Measurements from ENCODE around the gene SIRT3. TPM values are rescaled to one million over a fixed set of nuclear protein-coding genes. Genes with fewer than 3 reads are reported as not detected.
"Not testable (repeated sequence)": the region's sequence is repeated elsewhere in the genome, so short reads cannot be mapped to it uniquely, and the experiment has no call there.

The SIRT3 gene
- total RNA-seq, 1 experiment from 2014 or later = 7.0 TPM

DNA sequence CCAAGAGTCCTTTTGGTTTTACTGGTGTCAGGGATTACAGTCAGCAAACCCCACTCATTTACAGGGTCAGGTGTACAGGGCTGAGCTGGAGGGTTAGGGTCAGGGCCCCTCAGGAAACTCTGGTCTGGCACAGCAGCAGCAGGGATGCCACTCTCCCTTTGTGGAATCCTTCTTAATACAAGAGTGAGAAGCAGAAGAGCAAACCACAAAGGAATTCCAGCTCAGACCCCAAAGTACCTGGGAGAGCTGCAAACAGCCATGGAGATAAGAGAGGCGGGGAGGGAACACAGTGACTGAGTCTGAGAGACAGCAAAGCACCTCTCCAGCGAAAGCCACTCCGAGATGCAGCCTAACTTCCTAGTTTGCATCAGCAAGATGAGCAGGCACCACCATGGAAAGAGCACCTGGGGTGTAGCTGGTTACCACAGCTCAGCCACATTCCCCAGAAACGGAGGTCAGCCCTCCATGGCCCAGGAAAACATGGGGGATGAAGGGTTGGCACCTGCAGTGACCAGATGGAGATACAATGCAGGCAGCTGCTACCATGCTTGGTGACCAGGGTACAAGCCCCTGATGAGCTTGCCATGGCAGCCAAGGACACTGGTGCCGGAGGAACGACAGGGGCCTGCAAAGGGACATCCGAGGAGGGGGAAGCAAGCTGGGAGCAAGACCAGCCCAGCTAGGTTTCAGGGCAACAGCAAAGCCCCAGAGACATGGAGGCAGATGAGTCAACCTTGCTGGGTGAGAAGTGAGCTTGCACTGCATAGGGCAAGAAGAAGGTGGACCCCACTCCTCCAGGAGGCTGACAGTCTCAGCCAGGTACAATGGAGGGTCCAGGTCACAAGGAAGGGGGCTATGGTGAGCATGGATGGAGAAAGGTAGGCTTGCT, 32.8 kb downstream of the SIRT3 start:
- DNase-seq (ENCODE audit: low read depth) = no peak

DNA sequence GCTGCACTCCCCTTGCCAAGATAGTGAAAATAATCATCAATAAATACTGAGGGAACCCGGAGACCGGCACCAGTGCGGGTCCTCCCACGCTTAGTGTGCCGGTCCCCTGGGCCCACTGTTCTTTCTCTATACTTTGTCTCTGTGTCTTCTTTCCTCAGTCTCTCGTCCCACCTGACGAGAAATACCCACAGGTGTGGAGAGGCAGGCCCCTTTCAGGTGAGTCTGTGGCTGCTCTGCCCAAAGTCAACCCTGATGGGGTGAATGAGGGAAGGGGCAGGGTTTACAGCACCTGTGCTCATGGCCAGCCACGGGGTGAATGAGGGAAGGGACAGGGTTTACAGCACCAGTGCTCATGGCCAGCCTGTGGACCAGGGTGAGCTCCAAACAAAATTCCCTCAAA, 33.7 kb downstream of the SIRT3 start:
- no peak for DNase-seq (ENCODE audit: low read depth)

DNA sequence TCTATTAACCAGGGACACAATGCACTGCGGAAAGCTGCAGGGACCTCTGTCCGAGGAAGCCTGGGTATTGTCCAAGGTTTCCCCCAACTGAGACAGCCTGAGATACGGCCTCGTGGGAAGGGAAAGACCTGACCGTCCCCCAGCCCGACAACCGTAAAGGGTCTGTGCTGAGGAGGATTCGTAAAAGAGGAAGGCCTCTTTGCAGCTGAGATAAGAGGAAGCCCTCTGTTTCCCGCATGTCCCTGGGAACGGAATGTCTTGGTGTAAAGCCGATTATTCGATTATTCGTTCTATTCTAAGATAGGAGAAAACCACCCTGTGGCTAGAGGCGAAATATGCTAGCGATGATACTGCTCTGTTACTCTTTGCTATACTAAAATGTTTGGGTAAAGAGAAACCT, 34.2 kb downstream of the SIRT3 start:
- DNase-seq (ENCODE audit: low read depth) = no peak

DNA sequence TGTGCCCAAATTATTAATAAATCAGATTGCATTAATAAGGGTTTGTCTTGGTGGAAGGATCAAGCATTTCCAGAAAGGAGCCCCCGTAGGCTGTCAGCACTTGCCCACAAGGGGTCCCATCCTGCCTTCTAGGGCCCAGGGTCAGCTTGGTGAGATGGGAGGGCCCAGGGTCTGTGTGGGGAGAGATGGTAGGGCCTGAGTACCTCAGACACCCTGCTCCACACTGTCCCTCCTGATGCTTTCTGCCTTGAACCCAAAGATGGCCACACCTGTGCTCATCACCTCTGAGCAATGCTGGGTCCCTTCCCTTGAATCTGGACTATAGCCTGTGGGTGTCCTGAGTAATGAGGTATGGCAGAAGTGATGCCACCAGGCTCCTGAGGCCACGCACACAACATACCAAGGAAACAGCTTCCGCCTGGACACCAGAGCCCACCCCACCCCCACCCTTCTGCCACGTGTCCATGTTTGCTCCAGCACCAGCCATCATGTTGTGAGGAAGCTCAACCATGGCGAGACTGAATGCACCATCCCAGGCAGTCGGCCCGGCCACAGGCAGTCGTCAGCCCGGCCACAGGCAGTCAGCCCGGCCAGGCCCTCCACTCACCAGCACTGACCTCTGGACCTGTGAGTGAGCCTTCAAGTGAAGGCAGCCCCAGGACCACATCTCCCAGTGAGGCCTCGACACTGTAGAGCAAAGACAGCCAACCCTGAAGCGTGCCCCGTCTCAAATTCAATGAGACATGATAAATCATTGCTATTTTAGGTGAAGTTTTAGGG, 35.7 kb downstream of the SIRT3 start:
- DNase-seq (ENCODE audit: low read depth) = no peak

DNA sequence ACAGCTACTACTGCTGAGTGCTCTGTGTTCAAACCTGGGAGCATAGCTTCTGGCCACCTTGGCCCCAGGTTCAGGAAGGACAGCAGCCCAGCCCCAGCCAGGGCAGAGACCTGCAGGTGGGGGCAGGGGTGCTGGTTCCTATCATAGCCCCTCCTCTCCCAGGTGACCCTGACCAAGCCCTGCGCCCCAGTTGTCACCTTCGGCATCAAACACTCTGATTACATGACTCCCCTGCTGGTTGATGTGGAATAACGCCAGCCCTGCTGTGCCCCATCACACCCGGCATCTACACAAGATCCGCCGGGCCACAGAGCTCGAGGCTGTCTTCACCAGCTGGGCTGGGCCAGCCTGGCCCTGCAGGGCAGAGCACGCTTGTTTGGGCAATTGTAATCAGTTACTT, 36.4 kb downstream of the SIRT3 start:
- no peak for DNase-seq (ENCODE audit: low read depth)

DNA sequence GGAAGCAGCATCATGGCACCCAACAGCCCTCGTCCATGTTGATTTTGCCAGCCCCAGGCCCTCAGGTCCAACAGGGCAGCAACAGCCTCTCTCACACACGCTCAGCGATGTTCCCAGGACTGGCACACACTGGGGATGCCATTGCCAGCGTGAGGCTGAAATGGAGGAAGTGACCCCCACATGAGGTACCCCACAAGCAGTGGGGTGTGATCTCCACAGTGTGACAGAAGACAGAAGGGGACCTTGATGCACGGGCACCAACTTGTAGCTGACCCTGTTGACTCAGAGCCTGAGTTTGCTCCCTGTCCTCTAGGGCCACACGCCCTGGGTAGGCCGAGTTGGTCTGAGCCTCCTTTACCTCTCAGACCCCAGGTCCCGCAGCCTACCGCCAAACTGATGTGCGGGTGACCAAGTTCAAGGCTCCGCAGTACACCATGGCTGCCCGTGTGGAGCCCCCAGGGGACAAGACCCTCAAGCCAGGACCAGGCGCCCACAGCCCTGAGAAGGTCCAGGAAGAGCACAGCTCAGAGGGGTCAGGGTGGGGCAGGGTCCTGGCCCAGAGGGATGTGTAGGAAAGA, 37.0 kb downstream of the SIRT3 start:
- DNase-seq (ENCODE audit: low read depth) = no peak

DNA sequence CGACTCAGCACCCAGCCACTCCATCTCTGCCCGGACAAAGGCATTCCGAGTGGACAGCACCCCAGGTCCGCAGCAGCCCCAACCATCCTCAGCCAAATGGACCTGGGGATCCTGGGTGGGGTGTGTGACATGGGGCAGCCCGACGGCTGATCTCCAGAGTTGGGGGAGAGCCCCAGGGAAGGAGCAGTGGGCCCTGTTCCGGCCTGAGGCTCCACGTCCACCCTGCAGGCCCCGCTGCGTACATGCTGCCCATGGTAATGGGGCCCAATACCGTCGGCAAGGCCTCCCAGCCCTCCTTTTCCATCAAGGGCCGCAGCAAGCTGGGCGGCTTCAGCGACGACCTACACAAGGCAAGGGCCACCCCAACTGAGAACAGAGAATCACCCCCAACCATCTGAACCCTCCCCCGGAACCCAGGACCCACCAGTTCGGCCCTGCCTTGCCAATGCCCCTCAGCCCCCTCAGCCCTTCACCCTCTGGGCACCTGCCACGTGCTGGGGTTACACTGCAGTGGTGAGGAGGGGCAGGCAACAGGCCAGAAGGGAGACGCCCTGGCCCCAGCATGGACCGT, 37.8 kb downstream of the SIRT3 start:
- DNase-seq (ENCODE audit: low read depth) = no peak

DNA sequence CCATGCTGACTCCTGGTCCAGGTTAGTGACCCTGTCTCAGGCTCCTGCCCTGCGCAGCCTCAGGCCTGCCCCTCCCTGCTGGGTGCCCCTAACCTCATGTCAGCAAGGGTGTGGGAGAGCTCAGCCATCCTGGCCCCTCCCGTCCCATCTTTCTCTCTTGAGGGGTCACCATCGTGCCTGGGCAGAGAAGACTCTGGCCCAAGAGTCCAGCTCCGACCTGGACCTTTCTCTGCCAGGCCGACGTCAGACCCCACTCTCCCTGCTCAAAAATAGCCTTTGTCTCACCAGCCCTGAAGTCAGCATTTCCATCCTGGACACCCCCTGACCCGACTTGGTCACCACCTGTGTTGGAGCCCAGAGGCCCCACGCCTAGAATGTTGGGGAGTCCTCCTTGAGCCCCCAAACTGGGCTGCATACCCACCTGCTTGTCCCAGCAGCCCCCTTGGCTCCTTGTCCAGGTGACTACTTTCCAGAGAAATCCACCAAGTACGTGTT, 38.4 kb downstream of the SIRT3 start:
- DNase-seq (ENCODE audit: low read depth) = no peak

DNA sequence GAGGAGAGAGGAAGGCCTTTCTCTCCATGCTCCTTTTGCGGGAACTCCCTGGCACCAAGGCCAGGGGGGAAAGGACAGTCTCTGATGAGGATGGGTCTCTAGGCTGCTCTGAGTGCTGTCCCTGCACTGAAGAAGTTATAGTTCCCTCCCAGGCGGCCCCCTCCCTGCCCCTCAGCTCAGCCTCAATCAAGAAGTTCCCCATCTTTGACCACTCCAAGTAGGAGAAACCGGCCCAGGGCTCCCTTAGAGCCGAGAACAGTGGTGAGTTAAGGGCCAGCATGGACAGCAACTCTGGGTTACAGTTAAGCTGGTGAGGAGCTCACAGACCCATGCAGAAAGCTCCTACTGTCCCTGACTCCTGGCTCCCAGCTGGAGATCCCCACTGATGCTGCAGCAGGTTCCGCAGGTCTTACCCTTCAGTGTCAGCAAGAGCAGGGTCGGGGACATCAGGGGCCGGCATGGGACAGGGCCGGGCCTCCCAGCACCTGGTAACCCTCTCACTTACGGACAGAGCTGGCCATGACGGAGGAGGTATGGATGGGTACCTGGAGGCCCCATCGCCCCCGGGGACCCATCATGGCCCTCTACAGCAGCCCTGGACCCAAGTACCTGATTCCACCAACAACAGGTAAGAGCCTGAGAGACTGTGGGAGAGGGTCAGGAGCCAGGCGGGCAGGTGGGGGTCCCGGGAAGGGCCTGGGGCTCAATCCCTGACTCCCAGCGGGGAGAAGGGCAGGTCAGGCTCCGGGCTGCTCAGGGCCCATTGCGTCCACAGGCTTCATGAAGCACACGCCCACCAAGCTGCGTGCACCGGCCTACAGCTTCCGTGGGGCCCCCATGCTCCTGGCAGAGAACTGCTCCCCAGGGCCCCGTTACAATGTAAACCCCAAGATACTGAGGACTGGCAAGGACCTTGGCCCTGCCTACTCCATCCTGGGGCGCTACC, 39.1 kb downstream of the SIRT3 start:
- no peak for DNase-seq (ENCODE audit: low read depth)

DNA sequence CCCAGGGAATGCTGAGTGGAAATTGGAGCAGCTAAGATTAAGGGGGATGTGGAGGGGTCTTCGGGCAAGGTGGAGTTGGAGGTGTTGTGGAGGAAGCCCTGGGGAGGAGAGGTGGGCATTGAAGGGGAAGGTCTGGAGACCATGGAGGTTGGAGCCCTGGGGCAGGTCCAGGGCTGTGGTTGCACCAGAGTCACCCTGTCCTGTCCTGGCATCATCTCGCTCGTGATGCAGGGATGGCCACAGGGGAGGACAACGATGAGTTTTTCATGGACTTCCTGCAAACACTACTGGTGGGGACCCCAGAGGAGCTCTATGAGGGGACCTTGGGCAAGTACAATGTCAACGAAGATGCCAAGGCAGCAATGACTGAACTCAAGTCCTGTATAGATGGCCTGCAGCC, 42.7 kb downstream of the SIRT3 start:
- not testable (repeated sequence) for DNase-seq (ENCODE audit: low read depth)

DNA sequence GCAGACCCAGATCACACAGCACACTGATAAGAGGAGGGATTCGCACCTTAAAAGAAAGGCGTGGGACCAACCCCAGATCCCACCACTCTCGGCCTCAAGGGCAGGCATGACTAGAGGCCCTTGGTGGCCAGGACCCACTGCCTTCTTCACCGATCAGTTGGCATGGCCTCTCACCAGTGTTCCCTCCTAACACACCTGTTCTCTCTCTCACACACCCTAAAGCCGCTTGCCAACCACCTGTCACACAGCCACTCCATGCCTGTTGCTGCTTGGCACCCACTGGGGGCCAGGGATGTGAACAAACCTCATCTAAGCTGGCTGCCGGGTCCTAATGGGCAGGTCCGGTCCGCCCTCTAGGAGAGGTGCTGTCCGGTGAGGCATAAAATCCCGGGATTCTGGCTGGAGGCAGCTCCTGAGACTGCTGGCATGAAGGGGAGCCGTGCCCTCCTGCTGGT, 43.4 kb downstream of the SIRT3 start, which contains the start of gene SCGB1C1:
TSS of gene SCGB1C1 (plus strand) at position 405 of the 455 bp plus-strand sequence. CDS start at position 427, 22 bp downstream.
- DNase-seq (ENCODE audit: low read depth) = not testable (repeated sequence)

DNA sequence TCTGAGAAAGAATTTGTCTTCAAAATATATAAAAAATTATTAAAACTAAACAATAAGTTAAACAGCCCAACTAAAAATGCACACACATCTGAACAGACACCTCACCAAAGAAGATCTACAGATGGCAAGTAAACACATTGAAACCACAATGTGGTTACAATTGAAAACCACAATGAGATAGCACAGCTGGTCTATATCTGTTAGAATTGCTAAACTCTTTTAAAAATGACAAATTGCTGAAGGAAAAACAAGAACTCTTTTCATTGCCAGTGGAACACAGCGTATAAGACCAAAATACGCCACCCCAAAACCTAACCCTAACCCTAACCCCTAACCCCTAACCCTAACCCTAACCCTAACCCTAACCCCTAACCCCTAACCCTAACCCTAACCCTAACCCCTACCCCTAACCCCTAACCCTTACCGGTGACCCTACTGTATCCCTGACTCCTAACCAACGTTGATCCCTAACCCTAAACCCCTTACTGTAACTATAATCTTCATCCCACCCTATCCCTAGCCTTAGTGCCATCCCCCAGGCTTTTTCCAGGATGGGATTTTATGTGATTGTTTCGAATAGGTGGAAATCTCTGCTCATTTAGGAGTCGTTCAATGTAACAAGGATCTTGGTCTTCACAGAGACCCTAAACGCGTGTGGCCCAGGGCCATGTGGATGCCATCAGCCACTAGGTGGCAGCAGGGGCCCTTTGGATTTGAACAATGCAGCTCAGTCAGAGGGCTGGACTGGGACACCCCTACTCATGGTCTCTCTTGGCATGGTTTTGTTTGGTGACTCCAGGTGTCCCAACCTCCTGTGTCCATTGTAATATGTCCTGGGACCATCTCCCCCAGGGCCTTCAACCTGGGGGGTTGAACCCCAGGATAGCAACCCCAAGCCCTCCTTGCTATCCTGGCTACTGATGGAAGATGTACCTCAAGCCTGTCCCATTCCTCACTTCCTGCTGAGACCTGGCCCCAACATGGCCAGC, 44.4 kb downstream of the SIRT3 start:
- DNase-seq (ENCODE audit: low read depth) = not testable (repeated sequence)

DNA sequence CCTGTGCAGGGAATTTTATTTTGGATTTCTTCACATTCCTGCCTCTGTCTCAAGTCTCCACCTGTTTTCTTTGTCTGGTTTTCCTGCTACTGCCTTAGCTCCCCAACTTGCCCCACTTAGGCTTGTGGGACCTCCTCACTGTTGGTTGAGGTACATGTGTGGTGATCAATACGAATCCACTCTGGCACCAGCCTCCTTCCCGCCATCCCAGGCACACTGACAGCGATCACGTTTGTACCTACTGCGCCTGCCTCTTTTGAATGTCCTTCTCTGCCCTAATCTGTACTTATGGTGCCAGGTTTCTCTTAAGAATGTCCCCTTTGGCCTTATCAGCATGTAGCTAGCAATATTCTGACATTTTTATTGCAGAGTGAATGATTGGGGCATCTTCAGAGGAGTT, 45.6 kb downstream of the SIRT3 start:
- DNase-seq (ENCODE audit: low read depth) = not testable (repeated sequence)

DNA sequence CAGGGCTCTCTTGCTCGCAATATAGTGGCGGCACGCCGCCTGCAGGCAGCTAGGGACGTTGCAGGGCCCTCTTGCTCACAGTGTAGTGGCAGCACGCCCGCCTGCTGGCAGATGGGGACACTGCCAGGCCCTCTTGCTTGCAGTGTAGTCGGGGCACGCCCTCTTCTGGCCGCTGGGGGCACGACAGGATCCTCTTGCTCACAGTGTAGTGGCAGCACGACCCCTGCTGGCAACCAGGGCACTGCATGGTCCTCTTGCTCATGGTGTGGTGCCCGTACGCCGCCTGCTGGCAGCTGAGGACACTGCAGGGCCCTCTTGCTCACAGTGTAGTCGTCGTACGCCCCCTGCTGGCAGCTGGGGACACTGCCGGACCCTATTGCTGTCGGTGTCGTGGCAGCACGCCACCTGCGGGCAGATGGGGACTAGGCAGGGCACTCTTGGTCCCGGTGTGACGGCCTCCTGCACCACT, 46.3 kb downstream of the SIRT3 start:
- DNase-seq (ENCODE audit: low read depth) = not testable (repeated sequence)

DNA sequence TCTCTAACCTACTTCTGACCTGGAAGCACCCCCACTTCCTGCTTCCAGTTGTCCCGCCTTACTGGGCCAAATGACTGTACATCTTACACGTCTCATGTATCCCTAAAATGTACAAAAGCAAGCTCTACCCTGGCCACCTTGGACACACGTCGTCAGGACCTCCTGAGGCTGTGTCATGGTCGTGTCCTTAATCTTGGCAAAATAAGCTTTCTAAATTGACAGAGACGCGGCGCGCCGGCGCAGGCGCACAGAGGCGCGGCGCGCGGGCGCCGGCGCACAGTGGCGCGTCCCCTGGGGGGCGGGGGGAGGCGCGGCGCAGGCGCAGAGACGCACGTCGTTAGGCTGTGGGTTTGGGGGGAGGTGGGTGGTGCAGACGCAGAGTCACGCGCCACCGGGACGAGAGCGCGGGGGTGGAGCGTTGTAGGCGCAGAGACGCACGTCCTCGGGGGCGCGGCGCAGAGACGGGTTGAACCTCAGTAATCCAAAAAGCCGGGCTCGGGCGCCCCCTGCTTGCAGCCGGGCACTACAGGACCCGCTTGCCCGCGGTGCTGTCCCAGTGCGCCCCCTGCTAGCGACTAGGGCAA, 46.9 kb downstream of the SIRT3 start:
- not testable (repeated sequence) for DNase-seq (ENCODE audit: low read depth)

DNA sequence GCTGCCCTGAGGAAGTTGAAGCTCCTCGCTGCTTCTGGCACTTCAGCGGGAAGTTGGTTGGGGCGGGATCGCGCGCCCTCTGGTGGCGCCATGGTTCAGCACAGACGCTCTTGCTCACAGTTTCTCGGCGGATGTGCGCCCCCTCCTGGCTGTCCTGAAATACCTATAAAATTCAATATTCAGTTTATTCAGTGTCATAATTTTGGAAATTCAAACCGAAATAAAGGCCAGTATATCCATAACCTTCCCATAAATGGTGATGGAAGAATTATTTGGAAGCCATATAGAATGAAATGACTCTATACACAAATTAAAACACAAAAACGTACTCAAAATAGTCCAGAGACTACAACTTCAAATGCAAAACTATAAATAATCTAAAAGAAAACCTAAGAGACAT, 55.9 kb downstream of the SIRT3 start:
- DNase-seq (ENCODE audit: low read depth) = not testable (repeated sequence)
